GM18909 (cell line): ENCODE measurements around the gene OR52E5.
A peak's percentile ranks its signal among the peaks of the same experiment; 100 is the strongest.

ENCODE experiments used
- ATAC-seq: cut with Tn5 transposase; IDR thresholded peaks from one replicate; pipeline ENCODE4 v1.9.1; 2021; ENCODE audit warnings: mild to moderate bottlenecking; ENCODE audit not compliant: unreplicated experiment, poor library complexity

OR52E5 gene

GRCh38 chr11:5892908-5893307, at the start of gene OR52E5:
TSS of gene OR52E5 (plus strand) at chr11:5893208. CDS start at chr11:5900777, 7,569 bp downstream.
- ATAC-seq = no peak

GRCh38 chr11:5846701-5847100, 46.3 kb upstream of the OR52E5 start:
- no peak for ATAC-seq

- no peak for ATAC-seq
Observed at GRCh38 chr11:5847711-5848110, 45.3 kb upstream of the OR52E5 start.

- no peak for ATAC-seq
Observed at GRCh38 chr11:5851002-5851401, 42.0 kb upstream of the OR52E5 start.

- no peak for ATAC-seq
Observed at GRCh38 chr11:5857590-5857989, 35.4 kb upstream of the OR52E5 start, which contains the start of gene OR52E8. TSS of gene OR52E8 (minus strand) at chr11:5857690. CDS start at chr11:5857690, 0 bp downstream.

- ATAC-seq = no peak
Observed at GRCh38 chr11:5865826-5866225, 27.2 kb upstream of the OR52E5 start.

- no peak for ATAC-seq
Observed at GRCh38 chr11:5878564-5878963, 14.4 kb upstream of the OR52E5 start.

- no peak for ATAC-seq
Observed at GRCh38 chr11:5880329-5880728, 12.7 kb upstream of the OR52E5 start, which contains the start of gene OR52E4. TSS of gene OR52E4 (plus strand) at chr11:5880629. CDS start at chr11:5884293, 3,664 bp downstream.

- ATAC-seq = no peak
Observed at GRCh38 chr11:5881756-5882155, 11.3 kb upstream of the OR52E5 start.

- no peak for ATAC-seq
Observed at GRCh38 chr11:5887172-5887571, 5.8 kb upstream of the OR52E5 start.

- no peak for ATAC-seq
Observed at GRCh38 chr11:5887661-5888060, 5.3 kb upstream of the OR52E5 start.

GRCh38 chr11:5891216-5891800, 1.7 kb upstream of the OR52E5 start:
- ATAC-seq = no peak

- no peak for ATAC-seq
Observed at GRCh38 chr11:5899534-5899933, 6.5 kb downstream of the OR52E5 start.

- no peak for ATAC-seq
Observed at GRCh38 chr11:5910540-5910939, 17.5 kb downstream of the OR52E5 start.

- ATAC-seq = peak; percentile 90
Observed at GRCh38 chr11:5922749-5923426, 29.9 kb downstream of the OR52E5 start.

- peak; percentile 43 for ATAC-seq
Observed at GRCh38 chr11:5923427-5923776, 30.4 kb downstream of the OR52E5 start.

- ATAC-seq = no peak
Observed at GRCh38 chr11:5923794-5924193, 30.8 kb downstream of the OR52E5 start.

- ATAC-seq = no peak
Observed at GRCh38 chr11:5928271-5928670, 35.3 kb downstream of the OR52E5 start.

- ATAC-seq = no peak
Observed at GRCh38 chr11:5928811-5929210, 35.8 kb downstream of the OR52E5 start.

- ATAC-seq = no peak
Observed at GRCh38 chr11:5929571-5930368, 36.8 kb downstream of the OR52E5 start.

GRCh38 chr11:5930614-5931013, 37.6 kb downstream of the OR52E5 start:
- ATAC-seq = no peak
